Inflammatory macrophage treated with lipopolysaccharide for 4 hours (primary cell): ENCODE measurements around the gene TNFRSF1B.

ENCODE experiments used
- DNase-seq: peaks from one replicate; pipeline ENCODE4 v3.0.0-alpha.2; 2020

Gene TNFRSF1B

DNA sequence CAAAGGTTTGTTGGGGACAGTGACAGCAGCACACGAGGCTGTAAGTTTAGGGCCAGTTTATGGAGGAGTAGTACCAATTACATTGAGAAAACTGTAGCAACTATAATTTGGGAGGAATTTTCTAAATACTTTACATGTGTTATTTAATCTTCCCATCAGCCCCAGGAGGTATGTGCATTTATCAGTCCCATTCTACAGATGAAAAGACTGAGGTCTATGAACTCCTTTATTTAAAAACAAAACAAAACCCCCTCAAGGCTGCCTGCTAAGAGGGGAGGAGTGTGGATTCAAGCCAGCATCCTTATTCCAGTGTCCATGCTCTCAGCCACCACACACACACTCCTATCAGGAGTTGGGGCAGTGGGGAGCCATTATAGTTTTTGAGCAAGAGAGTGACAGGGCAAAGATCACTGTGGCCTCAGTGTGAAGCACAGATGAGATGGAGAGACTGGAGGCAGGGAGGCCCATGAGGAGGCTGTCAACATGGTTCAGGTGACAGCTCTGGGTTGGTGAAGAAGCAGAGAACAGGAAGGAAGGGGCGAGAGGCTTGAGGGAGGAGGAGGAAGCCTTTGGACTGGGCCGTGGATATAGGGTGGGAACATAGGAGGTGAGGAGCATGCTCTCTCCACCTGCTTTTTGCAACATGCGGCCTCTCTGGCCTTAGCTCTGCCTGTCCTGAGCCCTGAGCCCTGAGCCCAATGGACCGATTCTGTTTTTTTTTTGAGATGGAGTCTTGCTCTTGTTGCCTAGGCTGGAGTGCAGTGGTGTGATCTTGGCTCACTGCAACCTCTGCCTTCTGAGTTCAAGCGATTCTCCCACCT lies 9.7 kb downstream of the TNFRSF1B start:
- no peak for DNase-seq

DNA sequence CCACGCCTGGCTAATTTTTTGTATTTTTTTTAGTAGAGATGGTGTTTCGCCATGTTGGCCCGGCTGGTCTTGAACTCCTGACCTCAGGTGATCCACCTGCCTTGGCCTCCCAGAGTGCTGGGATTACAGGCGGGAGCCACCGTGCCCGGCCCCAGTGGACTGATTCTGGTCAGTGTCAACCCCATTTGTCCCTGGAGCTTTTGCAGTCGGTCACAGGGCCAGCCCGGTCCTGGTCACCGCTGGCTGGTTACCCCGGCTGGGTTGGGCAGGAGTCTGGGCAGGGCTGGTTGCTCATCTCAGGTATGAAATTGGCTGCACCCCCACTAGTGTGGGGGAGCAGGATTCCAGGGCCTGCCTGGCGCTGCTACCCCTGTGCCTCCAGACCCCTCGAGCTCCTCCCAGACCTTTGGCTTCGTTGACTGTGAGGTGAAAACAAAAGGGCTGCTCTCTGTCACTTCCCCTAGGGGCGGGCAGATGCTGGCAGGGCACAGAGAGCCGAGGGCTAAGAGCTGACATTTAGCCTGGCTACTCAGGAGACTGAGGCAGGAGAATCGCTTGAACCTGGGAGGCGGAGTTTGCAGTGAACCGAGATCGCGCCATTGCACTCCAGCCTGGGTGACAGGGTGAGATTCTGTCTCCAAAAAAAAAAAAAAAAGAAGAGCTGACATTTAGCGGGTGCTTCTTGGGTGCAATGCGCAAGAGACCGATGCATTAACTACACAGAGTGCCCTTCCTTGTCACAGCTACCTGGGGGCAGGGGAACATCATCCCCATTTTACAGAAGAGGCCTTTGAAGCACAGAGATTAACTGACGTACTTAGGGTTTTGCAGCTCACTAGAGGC lies 10.6 kb downstream of the TNFRSF1B start:
- DNase-seq = no peak

DNA sequence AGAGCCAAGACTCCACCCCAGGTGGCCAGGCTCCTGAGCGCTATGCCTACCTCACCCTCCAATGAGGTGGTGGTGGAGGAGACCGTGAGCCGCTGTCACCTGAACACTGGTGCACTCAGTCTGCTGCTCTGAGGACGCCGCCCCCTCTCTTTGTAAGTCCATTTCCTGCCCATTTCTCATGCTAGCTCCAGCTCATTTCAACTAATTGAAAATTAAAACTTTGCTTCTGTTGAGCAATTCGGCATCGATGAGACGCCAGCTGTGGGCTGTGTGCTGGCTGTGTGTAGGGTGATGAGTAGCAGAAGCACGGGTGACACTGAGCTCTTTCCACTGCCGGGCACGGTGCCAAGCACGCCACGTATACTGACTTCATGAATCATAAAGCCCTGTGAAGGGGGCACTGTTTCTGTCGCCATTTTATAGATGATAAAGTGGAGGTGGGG lies 11.2 kb downstream of the TNFRSF1B start:
- peak; percentile 91 for DNase-seq

DNA sequence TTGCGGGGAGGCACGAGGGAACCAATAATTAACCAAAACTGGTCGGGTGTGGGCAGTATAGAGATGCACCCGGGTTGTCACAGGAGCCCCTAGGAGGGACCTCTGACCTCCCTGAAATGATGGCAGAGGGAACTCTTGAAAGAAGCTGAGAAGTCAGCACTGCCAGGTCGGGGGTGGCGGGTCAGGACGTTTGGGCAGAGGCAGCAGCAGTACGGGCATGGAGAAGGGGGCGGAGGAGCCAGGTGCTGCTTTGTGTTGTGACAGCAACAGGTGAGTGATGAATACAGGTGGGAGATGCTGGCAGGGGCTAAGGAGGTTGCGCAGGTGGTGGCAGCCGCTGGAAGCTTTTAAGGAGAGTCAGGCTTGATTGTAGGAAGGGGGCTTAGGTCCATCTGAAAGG lies 11.7 kb downstream of the TNFRSF1B start:
- no peak for DNase-seq

- DNase-seq = peak; percentile 78
Observed at GRCh38 chr1:12179111-12179519, 12.3 kb downstream of the TNFRSF1B start.

DNA sequence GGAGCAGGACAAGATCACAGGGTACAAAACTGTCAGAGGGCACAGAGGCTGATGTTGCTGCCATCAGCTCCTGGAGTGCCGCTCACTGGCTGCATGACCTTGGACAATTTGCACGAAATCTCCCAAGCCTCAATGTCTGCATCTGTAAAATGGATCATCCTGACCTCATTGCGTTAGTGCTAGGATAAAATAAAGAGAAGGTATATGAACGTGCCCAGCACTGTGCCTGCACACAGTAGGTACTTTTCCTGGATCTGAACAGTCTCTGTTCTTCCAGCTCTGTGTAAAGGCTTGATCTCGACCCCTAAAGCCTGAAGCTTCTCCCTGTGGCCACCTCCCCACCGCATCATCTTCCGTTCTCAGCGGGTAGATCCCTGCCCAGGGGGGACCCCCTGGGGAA lies 12.9 kb downstream of the TNFRSF1B start:
- no peak for DNase-seq

DNA sequence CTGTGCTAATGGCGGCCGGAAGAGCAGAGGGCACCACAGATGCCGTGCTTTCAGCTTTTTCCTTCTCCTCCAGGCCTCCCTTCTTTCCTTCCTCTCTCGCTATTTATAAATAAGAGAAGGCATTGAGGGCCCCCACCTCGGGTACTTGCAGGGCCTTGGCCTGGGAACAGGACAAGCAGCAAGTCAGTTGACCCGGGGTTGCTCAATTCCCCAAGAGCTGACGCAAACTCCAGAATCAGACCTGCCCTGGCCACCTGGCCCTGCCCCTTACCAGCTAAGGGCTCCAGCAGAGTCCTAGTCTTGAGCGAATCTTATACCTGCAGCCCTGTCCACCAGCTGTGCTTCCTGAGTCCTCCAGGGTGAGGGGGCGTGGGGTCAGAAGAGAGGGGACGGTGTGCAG lies 13.5 kb downstream of the TNFRSF1B start:
- DNase-seq = peak; percentile 81

- no peak for DNase-seq
Observed at GRCh38 chr1:12180903-12181302, 14.1 kb downstream of the TNFRSF1B start.

GRCh38 chr1:12181568-12181967 lies 14.8 kb downstream of the TNFRSF1B start:
- no peak for DNase-seq

GRCh38 chr1:12182410-12182984 lies 15.7 kb downstream of the TNFRSF1B start:
- no peak for DNase-seq

- DNase-seq = no peak
Observed at GRCh38 chr1:12183095-12183794, 16.5 kb downstream of the TNFRSF1B start.

GRCh38 chr1:12184008-12184681 lies 17.4 kb downstream of the TNFRSF1B start:
- peak; percentile 93 for DNase-seq

DNA sequence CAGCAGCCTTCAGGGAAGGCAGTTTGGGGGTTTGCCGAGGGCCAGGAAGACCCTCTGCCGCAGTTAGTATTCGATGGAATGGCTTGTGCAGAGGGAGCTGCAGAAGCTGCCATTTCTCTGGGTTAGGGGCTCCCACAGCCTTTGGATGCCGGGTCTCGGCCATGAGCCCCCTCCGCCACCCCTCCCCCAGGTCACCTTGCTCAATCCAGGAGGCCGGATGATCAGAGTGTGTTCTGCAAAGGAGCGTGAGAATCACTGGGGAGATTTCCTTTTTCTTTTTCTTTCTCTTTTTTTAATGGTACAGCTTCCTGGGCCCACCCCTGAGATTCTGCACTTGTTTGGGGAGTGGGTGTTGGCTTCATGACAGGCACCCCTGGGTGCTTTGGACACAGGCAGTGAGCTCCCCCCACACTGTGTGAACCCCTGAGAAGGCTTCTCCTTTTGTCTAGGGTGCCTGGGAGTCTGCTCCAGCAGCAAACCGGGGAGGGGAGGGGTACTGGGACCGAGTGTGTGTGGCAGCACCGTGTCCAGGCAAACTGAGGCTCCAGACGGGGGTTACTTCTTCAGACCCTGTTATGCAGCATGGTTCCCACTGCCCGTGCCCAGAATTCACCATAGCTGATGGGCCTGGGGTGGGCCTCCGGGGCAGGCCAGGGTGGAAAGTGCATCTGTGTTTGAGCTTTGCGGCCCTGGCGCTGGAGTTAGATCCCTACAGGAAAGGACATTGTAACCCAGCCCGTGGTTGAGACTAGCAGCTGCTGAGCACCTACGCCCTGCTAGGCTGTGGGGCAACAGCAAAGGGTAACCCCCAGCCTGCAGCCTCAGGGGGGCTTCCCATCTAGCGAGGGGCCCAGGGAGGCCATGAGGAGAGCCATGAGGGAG lies 18.5 kb downstream of the TNFRSF1B start:
- DNase-seq = no peak

- DNase-seq = no peak
Observed at GRCh38 chr1:12185918-12186678, 19.3 kb downstream of the TNFRSF1B start.

GRCh38 chr1:12186679-12186985 lies 19.8 kb downstream of the TNFRSF1B start:
- DNase-seq = no peak

GRCh38 chr1:12188115-12188514 lies 21.3 kb downstream of the TNFRSF1B start:
- DNase-seq = no peak

- no peak for DNase-seq
Observed at GRCh38 chr1:12188657-12189327, 22.0 kb downstream of the TNFRSF1B start.

DNA sequence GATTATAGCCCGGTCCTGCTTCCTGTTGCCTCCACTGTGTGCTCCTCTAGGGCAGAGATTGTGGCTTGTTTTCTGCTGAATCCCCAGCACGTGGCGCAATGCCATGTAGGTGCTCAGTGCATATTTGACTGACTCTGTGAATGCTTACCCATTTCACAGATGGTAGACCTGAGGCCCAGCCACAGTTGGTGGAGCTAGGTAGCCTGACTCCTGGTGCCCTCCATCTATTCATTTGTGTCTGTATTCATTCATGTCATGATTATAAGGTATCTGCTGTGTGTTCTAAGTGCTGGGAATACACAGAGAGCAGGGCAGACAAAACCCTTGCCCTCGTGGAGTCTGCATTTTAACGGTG lies 22.5 kb downstream of the TNFRSF1B start:
- DNase-seq = no peak

DNA sequence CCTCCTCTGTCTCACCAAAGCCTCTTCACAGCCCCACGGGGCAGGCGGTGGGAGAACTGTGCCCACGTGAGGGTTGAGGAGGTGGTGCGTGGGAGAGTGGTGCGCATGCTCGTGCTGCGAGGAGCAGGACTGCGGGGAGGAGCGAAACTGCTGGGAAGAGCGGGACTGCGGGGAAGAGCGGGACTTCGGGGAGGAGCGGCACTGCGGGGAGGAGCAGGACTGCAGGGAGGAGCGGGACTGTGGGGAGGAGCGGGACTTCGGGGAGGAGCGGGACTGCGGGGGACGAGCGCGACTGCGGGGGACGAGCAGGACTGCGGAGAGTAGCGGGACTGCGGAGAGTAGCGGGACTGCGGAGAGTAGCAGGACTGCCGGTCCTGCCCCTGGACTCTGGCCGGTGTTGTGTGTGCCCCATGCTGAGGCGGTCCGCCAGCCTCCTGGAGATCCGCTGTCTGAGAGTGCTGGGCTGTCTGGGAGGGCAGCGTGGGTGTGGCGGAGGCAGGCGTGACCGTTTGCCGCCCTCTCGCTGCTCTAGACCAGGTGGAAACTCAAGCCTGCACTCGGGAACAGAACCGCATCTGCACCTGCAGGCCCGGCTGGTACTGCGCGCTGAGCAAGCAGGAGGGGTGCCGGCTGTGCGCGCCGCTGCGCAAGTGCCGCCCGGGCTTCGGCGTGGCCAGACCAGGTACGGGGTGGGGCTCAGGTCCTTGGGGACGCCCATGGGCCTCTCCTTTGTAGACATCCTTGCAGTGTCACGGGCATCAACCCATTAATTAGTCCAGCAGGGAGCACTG lies 24.6 kb downstream of the TNFRSF1B start:
- no peak for DNase-seq
